ENCODE measurements around the gene ALPK1. TPM values are rescaled to one million over a fixed set of nuclear protein-coding genes. Genes with fewer than 3 reads are reported as not detected.

ALPK1 gene
- polyA plus RNA-seq, 3 donors = 5.3 to 14.2 (median 8.1) TPM

GRCh38 chr4:112422644-112423043 is 125.5 kb downstream of the ALPK1 start:
- Histone ChIP-seq H3K9me3 (replicated peaks in 1 of 2; ENCODE audit: control insufficient read depth in 1 of 2, insufficient read depth in 1 of 2, low read length in 2 of 2) (no peaks in the 10 kb centered on the region), H4K20me1 (ENCODE audit: insufficient read depth, low read length) (no peaks in the 10 kb centered on the region), H3K79me2 (ENCODE audit: insufficient read depth, low read length) (no peaks in the 10 kb centered on the region), H3K36me3 (replicated peaks in 1 of 2; ENCODE audit: control insufficient read depth in 1 of 2, insufficient read depth in 2 of 2, low read length in 2 of 2) (peaks cover 33 to 77% of the 10 kb centered on the region in 2 donors), H3K9ac (ENCODE audit: insufficient read depth, low read length, poor library complexity, severe bottlenecking) (no peak overlapping the region), H3K27ac (ENCODE audit: low read depth in 1 of 2, low read length in 2 of 2) (no peak overlapping the region), H3K4me1 (ENCODE audit: control insufficient read depth in 1 of 2, insufficient read depth in 2 of 2, low read length in 2 of 2) (no peaks in the 10 kb centered on the region), H3K4me3 (replicated peaks in 1 of 3; ENCODE audit: low read depth in 2 of 3, low read length in 3 of 3) (no peak overlapping the region), H3K27me3 (ENCODE audit: control insufficient read depth in 2 of 2, insufficient read depth in 2 of 2, low read length in 2 of 2) (no peaks in the 10 kb centered on the region), H2AFZ (ENCODE audit: insufficient read depth, low read depth, low read length, poor library complexity, severe bottlenecking) (no peak overlapping the region), H3K4me2 (replicated peaks; ENCODE audit: extremely low read depth, low read length, poor library complexity, severe bottlenecking) (no peak overlapping the region)
- Mint-ChIP-seq H3K4me1 (no peaks in the 10 kb centered on the region), H3K27me3 (ENCODE audit: low read depth in 3 of 3) (no peaks in the 10 kb centered on the region), H3K27ac (no peak overlapping the region), H3K36me3 (peaks cover 63 to 66% of the 10 kb centered on the region in 2 donors), H3K4me3 (no peak overlapping the region), H3K9me3 (no peaks in the 10 kb centered on the region)
- intact Hi-C loops (cut with micrococcal nuclease) = no loop called here
- TF ChIP-seq CTCF (IDR thresholded peaks at IDR 0.05) = no peak
- DNase-seq = no peak
- 100% methylated on average over 1 of the region's 2 CpGs for WGBS (ENCODE audit: insufficient coverage)

GRCh38 chr4:112423591-112423990 is 126.4 kb downstream of the ALPK1 start:
- intact Hi-C loops (cut with micrococcal nuclease) = no loop called here
- H3K36me3 Mint-ChIP-seq = peaks cover 70 to 71% of the 10 kb centered on the region in 2 donors
- Histone ChIP-seq H3K36me3 (replicated peaks in 1 of 2; ENCODE audit: control insufficient read depth in 1 of 2, insufficient read depth in 2 of 2, low read length in 2 of 2) (peaks cover 43 to 80% of the 10 kb centered on the region in 2 donors), H3K9me3 (replicated peaks in 1 of 2; ENCODE audit: control insufficient read depth in 1 of 2, insufficient read depth in 1 of 2, low read length in 2 of 2) (no peaks in the 10 kb centered on the region), H3K4me3 (replicated peaks in 1 of 3; ENCODE audit: low read depth in 2 of 3, low read length in 3 of 3) (no peak overlapping the region), H2AFZ (ENCODE audit: insufficient read depth, low read depth, low read length, poor library complexity, severe bottlenecking) (no peak overlapping the region), H3K4me1 (ENCODE audit: control insufficient read depth in 1 of 2, insufficient read depth in 2 of 2, low read length in 2 of 2) (no peaks in the 10 kb centered on the region), H3K27me3 (ENCODE audit: control insufficient read depth in 2 of 2, insufficient read depth in 2 of 2, low read length in 2 of 2) (no peaks in the 10 kb centered on the region), H4K20me1 (ENCODE audit: insufficient read depth, low read length) (no peaks in the 10 kb centered on the region), H3K4me2 (replicated peaks; ENCODE audit: extremely low read depth, low read length, poor library complexity, severe bottlenecking) (no peak overlapping the region), H3K9ac (ENCODE audit: insufficient read depth, low read length, poor library complexity, severe bottlenecking) (no peak overlapping the region), H3K27ac (ENCODE audit: low read depth in 1 of 2, low read length in 2 of 2) (no peak overlapping the region), H3K79me2 (ENCODE audit: insufficient read depth, low read length) (no peaks in the 10 kb centered on the region)
- no peak for TF ChIP-seq CTCF (IDR thresholded peaks at IDR 0.05)
- no peak for DNase-seq
- H3K9me3 Mint-ChIP-seq = no peaks in the 10 kb centered on the region
- peaks cover 0 to 2% (median 0%) of the 10 kb centered on the region in 3 donors for H3K27me3 Mint-ChIP-seq (ENCODE audit: low read depth in 3 of 3)
- no CpG with 5 or more reads among the region's 1 CpG for WGBS (ENCODE audit: insufficient coverage)
- H3K27ac Mint-ChIP-seq = no peak overlapping the region
- no peak overlapping the region for H3K4me3 Mint-ChIP-seq
- H3K4me1 Mint-ChIP-seq = no peaks in the 10 kb centered on the region

Data from CD14-positive monocyte (primary cell).